ENCODE results near the gene NAALADL2.

DNA sequence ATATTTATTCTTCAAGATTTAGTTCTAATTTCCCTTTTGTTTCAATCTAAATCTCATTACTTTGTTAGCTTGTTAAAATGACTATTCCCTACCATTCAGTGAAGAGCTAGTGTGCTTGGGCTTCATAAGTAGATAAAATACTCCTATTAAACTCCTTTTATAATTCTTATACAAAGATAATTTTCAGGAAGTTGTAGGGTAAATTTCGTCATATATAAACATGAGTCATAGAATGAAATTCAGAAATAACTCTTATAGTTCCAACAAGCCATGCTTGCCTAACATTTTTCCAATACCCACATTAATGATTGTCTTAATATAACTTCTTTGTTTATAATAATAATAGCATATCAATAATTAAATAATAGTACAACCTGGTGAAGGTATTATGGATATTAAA, 407.3 kb downstream of the NAALADL2 start:
- TF ChIP-seq POLR2A (IDR thresholded peaks at IDR 0.05): no peak
- no peak for TF ChIP-seq EP300 (IDR thresholded peaks at IDR 0.05)
- TF ChIP-seq CTCF (IDR thresholded peaks at IDR 0.05): no peak
